AG04450 (cell line): Measurements from ENCODE around the gene WDR90. TPM values are rescaled to one million over a fixed set of nuclear protein-coding genes. Genes with fewer than 3 reads are reported as not detected.
A peak's percentile ranks its signal among the peaks of the same experiment; 100 is the strongest.

Experiments
- CTCF ChIA-PET: fragments of 300-600, 350-600 bp; formaldehyde crosslinking; extraction: SDS; loops from one replicate; lab custom pipeline; 2022; ENCODE audit warnings: antibody characterized with exemption, inconsistent platforms; lab: Charles Lee
- POLR2A ChIA-PET: fragments of 350-600 bp; formaldehyde crosslinking; extraction: SDS; loops from one replicate; lab custom pipeline; 2021; ENCODE audit warnings: antibody characterized with exemption, inconsistent platforms; lab: Yijun Ruan, JAX
- DNase-seq: peaks from one replicate; pipeline ENCODE4 v3.0.0-alpha.2; 2011; ENCODE audit warnings: low read depth, low spot score
- H3K27ac ChIP-seq: one replicate; pipeline ENCODE4 v1.5.1; 2012; ENCODE audit warnings: low read depth, low read length, control low read depth
- H3K27me3 ChIP-seq: one replicate; pipeline ENCODE4 v1.6.0; 2012; ENCODE audit warnings: low read length; ENCODE audit not compliant: control insufficient read depth, insufficient read depth
- H3K4me3 ChIP-seq: 2 replicates; pipeline ENCODE4 v1.5.1; 2011; ENCODE audit warnings: mild to moderate bottlenecking, low read depth, low read length, control low read depth
- H3K9me3 ChIP-seq: 2 replicates; pipeline ENCODE4 v1.5.1; 2012; ENCODE audit warnings: low read length; ENCODE audit not compliant: control insufficient read depth, insufficient read depth
- polyA plus RNA-seq: library from polyadenylated mRNA; depleted of rRNA; stranded (reverse); fragments of >200 nt; gene quantifications from 2 replicates; pipeline ENCODE4 v1.2.3, GENCODE V29; 2011
- TF ChIP-seq, protein P1 (sequence below): IDR thresholded peaks from 2 replicates; pipeline ENCODE4 v1.5.1; 2011; ENCODE audit warnings: low read depth, low read length, control low read depth, inconsistent platforms

WDR90 gene
- polyA plus RNA-seq, 1 experiment = 2.1 TPM

GRCh38 chr16:648071-648780, 939 bp upstream of the WDR90 start:
- DNase-seq = no peak
- TF ChIP-seq, protein P1, sequence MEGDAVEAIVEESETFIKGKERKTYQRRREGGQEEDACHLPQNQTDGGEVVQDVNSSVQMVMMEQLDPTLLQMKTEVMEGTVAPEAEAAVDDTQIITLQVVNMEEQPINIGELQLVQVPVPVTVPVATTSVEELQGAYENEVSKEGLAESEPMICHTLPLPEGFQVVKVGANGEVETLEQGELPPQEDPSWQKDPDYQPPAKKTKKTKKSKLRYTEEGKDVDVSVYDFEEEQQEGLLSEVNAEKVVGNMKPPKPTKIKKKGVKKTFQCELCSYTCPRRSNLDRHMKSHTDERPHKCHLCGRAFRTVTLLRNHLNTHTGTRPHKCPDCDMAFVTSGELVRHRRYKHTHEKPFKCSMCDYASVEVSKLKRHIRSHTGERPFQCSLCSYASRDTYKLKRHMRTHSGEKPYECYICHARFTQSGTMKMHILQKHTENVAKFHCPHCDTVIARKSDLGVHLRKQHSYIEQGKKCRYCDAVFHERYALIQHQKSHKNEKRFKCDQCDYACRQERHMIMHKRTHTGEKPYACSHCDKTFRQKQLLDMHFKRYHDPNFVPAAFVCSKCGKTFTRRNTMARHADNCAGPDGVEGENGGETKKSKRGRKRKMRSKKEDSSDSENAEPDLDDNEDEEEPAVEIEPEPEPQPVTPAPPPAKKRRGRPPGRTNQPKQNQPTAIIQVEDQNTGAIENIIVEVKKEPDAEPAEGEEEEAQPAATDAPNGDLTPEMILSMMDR = peak; percentile 29
- ChIA-PET CTCF (no interaction called here), POLR2A (interaction anchor here (0.8 kb wide), 1 partner anchor 11 kb away, joined by 14 read pairs; no protein-coding TSS in a partner anchor)
- Histone ChIP-seq H3K27me3 (no peaks in the 10 kb centered on the region), H3K4me3 (peak overlapping the region; percentile 67), H3K27ac (peak overlapping the region; percentile 61), H3K9me3 (no peaks in the 10 kb centered on the region; the same call in 1 of the 2 replicates)

GRCh38 chr16:649631-650030, 466 bp downstream of the WDR90 start:
- POLR2A ChIA-PET = interaction anchor here (0.8 to 1.0 kb wide), 2 partner anchors 13 to 111 kb away, joined by 5 to 6 read pairs; partner anchors contain the start of gene METTL26
- CTCF ChIA-PET = interaction anchor here (0.6 kb wide), 1 partner anchor 10 kb away, joined by 4 read pairs; no protein-coding TSS in a partner anchor

DNA sequence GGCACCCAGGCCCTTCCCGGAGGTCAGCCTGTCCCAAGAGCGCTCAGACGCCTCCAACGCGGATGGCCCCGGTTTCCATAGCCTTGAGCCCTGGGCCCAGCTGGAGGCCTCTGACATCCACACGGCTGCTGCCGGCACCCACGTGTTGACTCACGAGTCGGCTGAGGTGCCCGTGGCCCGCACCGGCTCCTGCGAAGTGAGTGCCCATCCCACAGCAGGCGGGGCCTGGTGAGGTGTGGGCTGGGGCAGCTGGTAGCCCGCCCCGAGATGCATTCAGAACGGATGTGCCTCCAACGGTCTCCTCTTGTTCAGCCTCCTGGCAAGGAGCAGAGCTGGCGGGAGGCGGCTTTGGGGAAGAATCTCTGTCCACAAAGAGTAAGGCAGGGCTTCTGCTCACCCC, 2.7 kb downstream of the WDR90 start:
- CTCF ChIA-PET = no interaction called here
- TF ChIP-seq, protein P1 = no peak
- no peaks in the 10 kb centered on the region; the same call in 1 of the 2 replicates for H3K9me3 ChIP-seq
- no peak overlapping the region for H3K27ac ChIP-seq
- DNase-seq = no peak
- H3K27me3 ChIP-seq = no peaks in the 10 kb centered on the region
- POLR2A ChIA-PET = interaction anchor here (0.8 kb wide), 1 partner anchor 27 kb away, joined by 3 read pairs; no protein-coding TSS in a partner anchor
- H3K4me3 ChIP-seq = no peak overlapping the region

More at GRCh38 chr16:649631-650030, 466 bp downstream of the WDR90 start:
- Histone ChIP-seq H3K27ac (no peak overlapping the region), H3K9me3 (no peaks in the 10 kb centered on the region; the same call in 1 of the 2 replicates), H3K27me3 (no peaks in the 10 kb centered on the region), H3K4me3 (peak overlapping the region; percentile 67)
- TF ChIP-seq, protein P1 = no peak
- no peak for DNase-seq

- Histone ChIP-seq H3K27me3 (no peaks in the 10 kb centered on the region), H3K9me3 (no peaks in the 10 kb centered on the region; the same call in 1 of the 2 replicates), H3K27ac (no peak overlapping the region), H3K4me3 (no peak overlapping the region)
- DNase-seq = no peak
- TF ChIP-seq, protein P1 = no peak
- POLR2A ChIA-PET = interaction anchor here (0.8 kb wide), 1 partner anchor 26 kb away, joined by 3 read pairs; no protein-coding TSS in a partner anchor
- CTCF ChIA-PET = interaction anchor here (1.4 kb wide), 1 partner anchor 15 kb away, joined by 4 read pairs; the partner anchor contains the start of gene RHOT2
These were observed 3.5 kb downstream of the WDR90 start for GRCh38 chr16:652454-653305.
